HG03139 (cell line): ENCODE results near the gene HPD.

ENCODE experiments used
- ATAC-seq: cut with Tn5 transposase; IDR thresholded peaks from one replicate; pipeline ENCODE4 v1.9.1; 2021; ENCODE audit not compliant: unreplicated experiment

HPD gene

GRCh38 chr12:121812320-121812871 is 46.3 kb downstream of the HPD start:
- no peak for ATAC-seq

- no peak for ATAC-seq
Measured at GRCh38 chr12:121811434-121812319, 47.0 kb downstream of the HPD start.

- no peak for ATAC-seq
Measured at GRCh38 chr12:121810833-121811433, 47.7 kb downstream of the HPD start.

GRCh38 chr12:121810234-121810817 is 48.3 kb downstream of the HPD start:
- ATAC-seq: no peak

- no peak for ATAC-seq
Measured at GRCh38 chr12:121809712-121810116, 48.9 kb downstream of the HPD start.

GRCh38 chr12:121808623-121809022 is 50.0 kb downstream of the HPD start:
- no peak for ATAC-seq

GRCh38 chr12:121807642-121808347 is 50.9 kb downstream of the HPD start:
- ATAC-seq: no peak

- ATAC-seq: no peak
Measured at GRCh38 chr12:121806546-121807423, 51.9 kb downstream of the HPD start.

GRCh38 chr12:121806009-121806545 is 52.6 kb downstream of the HPD start:
- ATAC-seq: no peak

- ATAC-seq: no peak
Measured at GRCh38 chr12:121805171-121806008, 53.3 kb downstream of the HPD start.

- ATAC-seq: no peak
Measured at GRCh38 chr12:121804417-121805111, 54.1 kb downstream of the HPD start.

- ATAC-seq: no peak
Measured at GRCh38 chr12:121803861-121804416, 54.7 kb downstream of the HPD start, which contains the start of gene SETD1B. TSS of gene SETD1B (plus strand) at chr12:121804009. CDS start at chr12:121804738, 729 bp downstream.

GRCh38 chr12:121802843-121803698 is 55.6 kb downstream of the HPD start:
- no peak for ATAC-seq

GRCh38 chr12:121802485-121802842 is 56.2 kb downstream of the HPD start:
- no peak for ATAC-seq

- ATAC-seq: no peak
Measured at GRCh38 chr12:121801595-121802484, 56.8 kb downstream of the HPD start.
